HUES48 (cell line): ENCODE data around the gene LRRC34.

ENCODE experiments used
- H3K27ac ChIP-seq: one replicate; pipeline ENCODE4 v1.7.0; 2013; ENCODE audit warnings: low read depth, low read length, inconsistent platforms
- H3K27me3 ChIP-seq: 2 replicates; pipeline ENCODE4 v1.6.1; 2013; ENCODE audit warnings: mild to moderate bottlenecking, low read length; ENCODE audit not compliant: control insufficient read depth, insufficient read depth
- H3K36me3 ChIP-seq: 2 replicates; pipeline ENCODE4 v1.6.1; 2013; ENCODE audit warnings: low read length; ENCODE audit not compliant: control insufficient read depth, insufficient read depth
- H3K4me1 ChIP-seq: 2 replicates; pipeline ENCODE4 v1.6.1; 2013; ENCODE audit warnings: mild to moderate bottlenecking, low read length; ENCODE audit not compliant: control insufficient read depth, insufficient read depth
- H3K4me3 ChIP-seq: 2 replicates; pipeline ENCODE4 v1.5.1; 2013; ENCODE audit warnings: mild to moderate bottlenecking, low read depth, low read length
- H3K9ac ChIP-seq: 2 replicates; pipeline ENCODE4 v1.6.1; 2013; ENCODE audit warnings: mild to moderate bottlenecking, low read depth, low read length, moderate library complexity
- H3K9me3 ChIP-seq: 2 replicates; pipeline ENCODE4 v1.6.1; 2013; ENCODE audit warnings: low read length; ENCODE audit not compliant: control insufficient read depth, insufficient read depth

The LRRC34 gene

GRCh38 chr3:169813757-169814517 lies 1.2 kb upstream of the LRRC34 start:
- H3K36me3 ChIP-seq: no peaks in the 10 kb centered on the region
- H3K27me3 ChIP-seq: peaks cover 14% of the 10 kb centered on the region
- H3K9me3 ChIP-seq: peaks cover 4% of the 10 kb centered on the region; the same call in 1 of the 2 replicates
- H3K9ac ChIP-seq: no peak overlapping the region
- no peak overlapping the region for H3K4me3 ChIP-seq
- no peak overlapping the region for H3K27ac ChIP-seq
- peaks cover 13% of the 10 kb centered on the region for H3K4me1 ChIP-seq

- Histone ChIP-seq H3K27ac (no peak overlapping the region), H3K4me1 (peaks cover 13% of the 10 kb centered on the region), H3K4me3 (peak overlapping the region; percentile 70), H3K9ac (no peak overlapping the region), H3K27me3 (peaks cover 14% of the 10 kb centered on the region), H3K9me3 (peaks cover 4% of the 10 kb centered on the region; the same call in 1 of the 2 replicates), H3K36me3 (no peaks in the 10 kb centered on the region)
Observed at GRCh38 chr3:169813278-169813677, 574 bp upstream of the LRRC34 start.

- Histone ChIP-seq H3K9me3 (peaks cover 4% of the 10 kb centered on the region; the same call in 1 of the 2 replicates), H3K9ac (peak overlapping the region; percentile 56; the same call in 1 of the 2 replicates), H3K36me3 (no peaks in the 10 kb centered on the region), H3K27me3 (peaks cover 14% of the 10 kb centered on the region), H3K4me1 (peaks cover 13% of the 10 kb centered on the region), H3K27ac (no peak overlapping the region), H3K4me3 (peak overlapping the region; percentile 70)
Observed at GRCh38 chr3:169811631-169812331, 923 bp downstream of the LRRC34 start.

- H3K4me3 ChIP-seq: no peak overlapping the region
- peak overlapping the region; percentile 1 for H3K27ac ChIP-seq
- H3K36me3 ChIP-seq: no peaks in the 10 kb centered on the region; the same call in 1 of the 2 replicates
- H3K9me3 ChIP-seq: no peaks in the 10 kb centered on the region
- H3K9ac ChIP-seq: no peak overlapping the region
- H3K4me1 ChIP-seq: peaks cover 13% of the 10 kb centered on the region
- H3K27me3 ChIP-seq: peaks cover 7% of the 10 kb centered on the region; the same call in 1 of the 2 replicates
Observed at GRCh38 chr3:169809230-169809795, 3.4 kb downstream of the LRRC34 start.

GRCh38 chr3:169804681-169805080 lies 8.0 kb downstream of the LRRC34 start:
- Histone ChIP-seq H3K27ac (no peak overlapping the region), H3K4me3 (no peak overlapping the region), H3K9me3 (no peaks in the 10 kb centered on the region), H3K27me3 (no peaks in the 10 kb centered on the region), H3K9ac (no peak overlapping the region), H3K36me3 (peaks cover 25% of the 10 kb centered on the region), H3K4me1 (no peaks in the 10 kb centered on the region)

GRCh38 chr3:169792359-169792758 lies 20.3 kb downstream of the LRRC34 start:
- Histone ChIP-seq H3K4me1 (no peaks in the 10 kb centered on the region), H3K27me3 (no peaks in the 10 kb centered on the region), H3K9ac (no peak overlapping the region), H3K4me3 (no peak overlapping the region), H3K27ac (no peak overlapping the region), H3K9me3 (no peaks in the 10 kb centered on the region), H3K36me3 (peaks cover 47% of the 10 kb centered on the region)

GRCh38 chr3:169790687-169791429 lies 21.8 kb downstream of the LRRC34 start:
- H3K27ac ChIP-seq: peak overlapping the region; percentile 59
- H3K4me3 ChIP-seq: no peak overlapping the region
- no peaks in the 10 kb centered on the region for H3K4me1 ChIP-seq
- H3K9ac ChIP-seq: no peak overlapping the region
- no peaks in the 10 kb centered on the region for H3K27me3 ChIP-seq
- no peaks in the 10 kb centered on the region for H3K9me3 ChIP-seq
- peaks cover 56% of the 10 kb centered on the region for H3K36me3 ChIP-seq

- H3K27me3 ChIP-seq: no peaks in the 10 kb centered on the region
- peaks cover 61% of the 10 kb centered on the region for H3K36me3 ChIP-seq
- H3K27ac ChIP-seq: peak overlapping the region; percentile 59
- no peaks in the 10 kb centered on the region for H3K4me1 ChIP-seq
- no peak overlapping the region for H3K4me3 ChIP-seq
- no peak overlapping the region for H3K9ac ChIP-seq
- H3K9me3 ChIP-seq: no peaks in the 10 kb centered on the region
Observed at GRCh38 chr3:169790219-169790618, 22.5 kb downstream of the LRRC34 start.

- Histone ChIP-seq H3K4me3 (no peak overlapping the region), H3K4me1 (no peaks in the 10 kb centered on the region), H3K36me3 (peaks cover 78% of the 10 kb centered on the region), H3K27me3 (no peaks in the 10 kb centered on the region), H3K9me3 (no peaks in the 10 kb centered on the region), H3K27ac (no peak overlapping the region), H3K9ac (no peak overlapping the region)
Observed at GRCh38 chr3:169787791-169788190, 24.9 kb downstream of the LRRC34 start.

GRCh38 chr3:169787120-169787519 lies 25.6 kb downstream of the LRRC34 start:
- Histone ChIP-seq H3K9ac (no peak overlapping the region), H3K4me3 (no peak overlapping the region), H3K27me3 (no peaks in the 10 kb centered on the region), H3K4me1 (no peaks in the 10 kb centered on the region), H3K36me3 (peaks cover 82% of the 10 kb centered on the region), H3K27ac (no peak overlapping the region), H3K9me3 (no peaks in the 10 kb centered on the region)
